BJ (cell line): ENCODE measurements around the gene RTKN2. TPM values are rescaled to one million over a fixed set of nuclear protein-coding genes. Genes with fewer than 3 reads are reported as not detected.

ENCODE experiments used
- CTCF ChIA-PET: fragments of 350-600 bp; formaldehyde crosslinking; extraction: SDS; loops from one replicate; lab custom pipeline; 2021; ENCODE audit warnings: antibody characterized with exemption, inconsistent platforms; lab: Yijun Ruan, JAX
- POLR2A ChIA-PET: fragments of 300-600 bp; sonication (Branson Sonifier 250); formaldehyde crosslinking; extraction: SDS; loops from one replicate; lab custom pipeline; 2021; ENCODE audit warnings: antibody characterized with exemption; lab: Charles Lee
- DNase-seq: peaks from one replicate; pipeline ENCODE4 v3.0.0-alpha.2; 2011; ENCODE audit warnings: low read depth
- H3K27me3 ChIP-seq: 2 replicates; pipeline ENCODE4 v1.6.0; 2011; ENCODE audit warnings: low read length; ENCODE audit not compliant: control insufficient read depth, insufficient read depth
- H3K36me3 ChIP-seq: 2 replicates; pipeline ENCODE4 v1.5.1; 2011; ENCODE audit warnings: low read length; ENCODE audit not compliant: control insufficient read depth, insufficient read depth
- H3K4me3 ChIP-seq: 2 replicates; pipeline ENCODE4 v1.5.1; 2011; ENCODE audit warnings: low read depth, mild to moderate bottlenecking, control low read depth, low read length
- CTCF ChIP-seq: IDR thresholded peaks from 2 replicates; pipeline ENCODE4 v1.5.1; 2011; ENCODE audit warnings: low read depth, mild to moderate bottlenecking, control low read depth, inconsistent platforms, low read length, moderate library complexity; ENCODE audit not compliant: insufficient read depth
- polyA plus RNA-seq: library from polyadenylated mRNA; depleted of rRNA; stranded (reverse); fragments of >200 nt; gene quantifications from 2 replicates; pipeline ENCODE4 v1.2.3, GENCODE V29; 2011

RTKN2 gene
- polyA plus RNA-seq, 1 experiment = 1.5 TPM

GRCh38 chr10:62253704-62254103 is 14.9 kb downstream of the RTKN2 start:
- no peak for DNase-seq
- H3K36me3 ChIP-seq = no peaks in the 10 kb centered on the region
- CTCF ChIA-PET = interaction anchor here (0.6 kb wide), 1 partner anchor 733 kb away, joined by 3 read pairs; no protein-coding TSS in a partner anchor
- TF ChIP-seq CTCF = no peak
- POLR2A ChIA-PET = interaction anchor here (0.9 kb wide), 1 partner anchor 9 kb away, joined by 3 read pairs; no protein-coding TSS in a partner anchor
- no peak overlapping the region for H3K4me3 ChIP-seq
- no peaks in the 10 kb centered on the region for H3K27me3 ChIP-seq

- Histone ChIP-seq H3K36me3 (no peaks in the 10 kb centered on the region), H3K4me3 (no peak overlapping the region), H3K27me3 (no peaks in the 10 kb centered on the region)
- DNase-seq = no peak
- no peak for TF ChIP-seq CTCF
- POLR2A ChIA-PET = no interaction called here
- CTCF ChIA-PET = no interaction called here
These were observed 16.6 kb downstream of the RTKN2 start for GRCh38 chr10:62252051-62252450.

- CTCF ChIA-PET = no interaction called here
- no peak for TF ChIP-seq CTCF
- no peaks in the 10 kb centered on the region for H3K36me3 ChIP-seq
- POLR2A ChIA-PET = no interaction called here
- no peaks in the 10 kb centered on the region for H3K27me3 ChIP-seq
- no peak overlapping the region for H3K4me3 ChIP-seq
- no peak for DNase-seq
These were observed 17.9 kb downstream of the RTKN2 start for GRCh38 chr10:62250594-62251198.

- no peaks in the 10 kb centered on the region for H3K36me3 ChIP-seq
- no peak for DNase-seq
- no peaks in the 10 kb centered on the region for H3K27me3 ChIP-seq
- no peak for TF ChIP-seq CTCF
- H3K4me3 ChIP-seq = no peak overlapping the region
- ChIA-PET CTCF (interaction anchor here (1.9 kb wide), 1 partner anchor 172 kb away, joined by 5 read pairs; no protein-coding TSS in a partner anchor), POLR2A (no interaction called here)
These were observed 18.7 kb downstream of the RTKN2 start for GRCh38 chr10:62249957-62250356.

- no peak for DNase-seq
- POLR2A ChIA-PET = interaction anchor here (1.2 kb wide), 1 partner anchor 199 kb away, joined by 4 read pairs; no protein-coding TSS in a partner anchor
- peak; percentile 32; the same call in 1 of the 2 replicates for TF ChIP-seq CTCF
These were observed 20.2 kb downstream of the RTKN2 start for GRCh38 chr10:62248465-62248864.

More at GRCh38 chr10:62248465-62248864, 20.2 kb downstream of the RTKN2 start:
- H3K4me3 ChIP-seq = no peak overlapping the region
- H3K27me3 ChIP-seq = no peaks in the 10 kb centered on the region
- CTCF ChIA-PET = interaction anchor here (0.6 to 1.9 kb wide), 4 partner anchors 8 to 713 kb away, joined by 3 to 6 read pairs (median 4); no protein-coding TSS in a partner anchor
- no peaks in the 10 kb centered on the region for H3K36me3 ChIP-seq
